Measurements from ENCODE around the gene TBX2.
"Not testable (repeated sequence)": the region's sequence is repeated elsewhere in the genome, so short reads cannot be mapped to it uniquely, and the experiment has no call there.

DNA sequence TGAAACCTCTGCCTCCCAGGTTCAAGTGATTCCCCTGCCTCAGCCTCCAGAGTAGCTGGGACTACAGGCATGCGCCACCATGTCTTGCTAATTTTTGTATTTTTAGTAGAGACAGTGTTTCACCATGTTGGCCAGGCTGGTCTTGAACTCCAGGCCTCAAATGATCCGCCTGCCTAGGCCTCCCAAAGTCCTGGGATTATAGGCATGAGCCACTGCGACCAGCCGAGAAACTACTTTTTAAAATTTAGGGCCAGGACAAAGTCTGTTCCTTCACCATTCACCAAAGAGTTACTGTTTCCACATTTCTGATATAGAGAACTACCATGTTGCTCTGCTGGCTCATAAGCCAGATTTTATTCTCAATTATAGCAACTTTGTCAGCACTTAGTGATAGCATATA is 49.5 kb downstream of the TBX2 start:
- TF ChIP-seq CTCF, POLR2A, POLR2AphosphoS5, EP300 (IDR thresholded peaks at IDR 0.05): not testable (repeated sequence)
